ENCODE data around the gene EIF2B2. TPM values are rescaled to one million over a fixed set of nuclear protein-coding genes. Genes with fewer than 3 reads are reported as not detected.

EIF2B2 gene
- total and polyA plus RNA-seq, 10 of the 15 experiments (the other 5 are each of a cell fraction or from before 2014, with no cell fraction given): 17.4 to 168 (median 65.5) TPM

- FAIRE-seq: no peak
- DNase-seq (ENCODE audit: low read depth, low spot score): no peak
- H3K9ac ChIP-seq (ENCODE audit: control insufficient read depth, insufficient read depth, low read length): no peak overlapping the region
- no peak overlapping the region for H3K4me2 ChIP-seq (ENCODE audit: control insufficient read depth, insufficient read depth)
- H3K9me3 ChIP-seq (replicated peaks; ENCODE audit: control insufficient read depth, insufficient read depth, low read length): no peaks in the 10 kb centered on the region
- H3K4me3 ChIP-seq: no peak overlapping the region
- ChIA-PET SMC1A (ENCODE audit: uncharacterized antibody, unreplicated experiment) (no interaction called here), POLR2A (interaction anchor here (0.5 kb wide), 1 partner anchor 13 kb away, joined by 4 read pairs; no protein-coding TSS in a partner anchor), RAD21 (ENCODE audit: unreplicated experiment) (interaction anchor here (1.2 kb wide), 1 partner anchor 95 kb away, joined by 3 read pairs; no protein-coding TSS in a partner anchor), CTCF (interaction anchor here (0.7 to 0.8 kb wide), 2 partner anchors 9 to 42 kb away, joined by 3 read pairs; no protein-coding TSS in a partner anchor)
- H3K79me2 ChIP-seq (ENCODE audit: control insufficient read depth, insufficient read depth, low read length): peaks cover 2% of the 10 kb centered on the region
- no peaks in the 10 kb centered on the region for H4K20me1 ChIP-seq (ENCODE audit: control insufficient read depth, insufficient read depth)
- no peak overlapping the region for H3K27ac ChIP-seq (ENCODE audit: control insufficient read depth, insufficient read depth)
- in situ Hi-C loops (cut with MboI): no loop called here
- TF ChIP-seq POU2F2 (IDR thresholded peaks at IDR 0.05; ENCODE audit: borderline replicate concordance, low read depth, low read length) (no peak), MYC (IDR thresholded peaks at IDR 0.05; ENCODE audit: insufficient read depth, insufficient read length, insufficient replicate concordance, low read length, severe bottlenecking) (no peak), ZNF622 (IDR thresholded peaks at IDR 0.05) (no peak), FOS (IDR thresholded peaks at IDR 0.05; ENCODE audit: borderline replicate concordance, extremely low read depth, insufficient read length) (no peak), DPF2 (IDR thresholded peaks at IDR 0.05) (no peak), NFYB (IDR thresholded peaks at IDR 0.05; ENCODE audit: insufficient read depth, low read depth, low read length) (no peak), MEF2A (IDR thresholded peaks at IDR 0.05; ENCODE audit: insufficient read depth, low read depth, low read length) (no peak), SIX5 (IDR thresholded peaks at IDR 0.05; ENCODE audit: low read depth, low read length, severe bottlenecking) (no peak), ETV6 (conservative IDR thresholded peaks at IDR 0.05 in 1 of 2, IDR thresholded peaks at IDR 0.05 in 1 of 2; ENCODE audit: borderline replicate concordance in 1 of 2, low read depth in 1 of 2) (no peak)
- TF ChIP-seq, protein P1, sequence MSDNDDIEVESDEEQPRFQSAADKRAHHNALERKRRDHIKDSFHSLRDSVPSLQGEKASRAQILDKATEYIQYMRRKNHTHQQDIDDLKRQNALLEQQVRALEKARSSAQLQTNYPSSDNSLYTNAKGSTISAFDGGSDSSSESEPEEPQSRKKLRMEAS (IDR thresholded peaks at IDR 0.05; ENCODE audit: low read depth, low read length): no peak
- TF ChIP-seq, protein P2, sequence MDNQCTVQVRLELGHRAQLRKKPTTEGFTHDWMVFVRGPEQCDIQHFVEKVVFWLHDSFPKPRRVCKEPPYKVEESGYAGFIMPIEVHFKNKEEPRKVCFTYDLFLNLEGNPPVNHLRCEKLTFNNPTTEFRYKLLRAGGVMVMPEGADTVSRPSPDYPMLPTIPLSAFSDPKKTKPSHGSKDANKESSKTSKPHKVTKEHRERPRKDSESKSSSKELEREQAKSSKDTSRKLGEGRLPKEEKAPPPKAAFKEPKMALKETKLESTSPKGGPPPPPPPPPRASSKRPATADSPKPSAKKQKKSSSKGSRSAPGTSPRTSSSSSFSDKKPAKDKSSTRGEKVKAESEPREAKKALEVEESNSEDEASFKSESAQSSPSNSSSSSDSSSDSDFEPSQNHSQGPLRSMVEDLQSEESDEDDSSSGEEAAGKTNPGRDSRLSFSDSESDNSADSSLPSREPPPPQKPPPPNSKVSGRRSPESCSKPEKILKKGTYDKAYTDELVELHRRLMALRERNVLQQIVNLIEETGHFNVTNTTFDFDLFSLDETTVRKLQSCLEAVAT (IDR thresholded peaks at IDR 0.05): no peak
- no peak for ATAC-seq
- no peaks in the 10 kb centered on the region for H3K4me1 ChIP-seq (ENCODE audit: control insufficient read depth, insufficient read depth, low read length)
- H3K36me3 ChIP-seq (ENCODE audit: control insufficient read depth in 2 of 2, insufficient read depth in 2 of 2, low read length in 1 of 2): peaks cover 0 to 3% of the 10 kb centered on the region in 2 experiments; a peak in 1 of 4 replicates
- no TSS peak for BruUV-seq (replicated peaks)
- no peaks in the 10 kb centered on the region for H3K27me3 ChIP-seq (replicated peaks in 1 of 2; ENCODE audit: control insufficient read depth in 2 of 2, insufficient read depth in 2 of 2, low read length in 1 of 2)
- intact Hi-C loops (cut with micrococcal nuclease; ENCODE audit: unreplicated experiment): no loop called here
- H2AFZ ChIP-seq (ENCODE audit: control insufficient read depth, low read depth, low read length): no peak overlapping the region
- 100% methylated on average over 2 of the region's 2 CpGs for WGBS (ENCODE audit: insufficient coverage, insufficient replicate concordance, low lambda C conversion rate, missing lambda C conversion rate)
Measured at GRCh38 chr14:75040959-75041358, 38.2 kb downstream of the EIF2B2 start.

Data from GM12878 (cell line).